Ecto neural progenitor cell (in vitro differentiated cells): ENCODE data around the gene FBXO21.
"Not testable (repeated sequence)": the region's sequence is repeated elsewhere in the genome, so short reads cannot be mapped to it uniquely, and the experiment has no call there.

ENCODE experiments used
- DNase-seq: peaks from one replicate; pipeline ENCODE4 v3.0.0-alpha.2; 2018; ENCODE audit warnings: low spot score

FBXO21 gene

DNA sequence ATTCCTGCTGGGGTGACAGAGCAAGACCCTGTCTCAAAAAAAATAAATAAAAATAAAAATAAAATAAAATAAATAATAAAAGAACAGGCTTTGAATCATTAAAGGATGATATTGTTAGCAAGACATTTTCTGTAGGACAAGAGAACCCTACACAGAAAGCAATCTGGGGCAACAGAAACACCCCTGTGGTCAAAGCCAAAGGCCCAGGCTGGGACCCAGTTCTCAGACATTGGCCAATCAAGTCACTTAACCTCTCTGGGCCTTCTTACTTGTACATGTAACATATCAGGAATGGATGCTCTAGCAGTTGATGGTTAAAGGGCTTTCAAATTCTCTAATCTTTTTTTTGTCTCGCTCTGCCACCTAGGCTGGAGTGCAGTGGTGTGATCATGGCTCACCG lies 55.5 kb downstream of the FBXO21 start:
- DNase-seq: no peak

GRCh38 chr12:117134059-117134458 lies 56.2 kb downstream of the FBXO21 start:
- DNase-seq: no peak

DNA sequence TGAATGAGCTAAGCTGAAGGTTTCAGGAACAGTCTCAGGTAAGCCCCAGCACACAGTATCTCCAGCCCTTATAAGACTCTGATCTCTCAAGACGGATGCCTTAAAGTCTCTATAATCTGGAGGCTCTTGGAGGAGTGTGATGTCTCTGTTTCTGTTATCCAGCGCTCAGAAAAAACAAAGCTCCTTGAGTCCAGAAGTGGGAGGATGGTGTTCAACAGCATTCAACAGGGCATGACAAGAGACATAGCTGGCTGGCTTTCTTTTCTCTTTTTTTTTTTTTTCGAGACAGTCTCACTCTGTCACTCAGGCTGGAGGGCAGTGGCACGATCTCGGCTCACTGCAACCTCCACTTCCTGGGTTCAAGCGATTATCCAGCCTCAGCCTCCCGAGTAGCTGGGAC lies 59.5 kb downstream of the FBXO21 start:
- DNase-seq: no peak

DNA sequence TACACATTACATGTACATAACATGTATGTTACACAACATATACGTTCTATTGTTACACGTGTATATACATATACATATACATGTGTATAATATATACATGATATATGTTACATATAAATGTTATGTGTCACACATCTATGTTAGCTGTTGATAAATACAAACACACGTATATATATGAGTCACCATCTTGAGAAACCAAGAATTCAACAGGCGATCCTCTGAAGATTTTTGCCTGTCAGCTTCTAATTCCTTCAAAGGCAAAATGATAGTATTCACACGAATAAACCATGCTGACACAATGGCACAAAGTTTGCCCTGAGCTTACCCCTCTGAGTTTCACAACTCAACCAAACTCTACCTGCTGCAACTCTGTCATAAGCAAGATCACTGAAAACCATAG lies 60.9 kb downstream of the FBXO21 start:
- DNase-seq: no peak

- DNase-seq: no peak
These were observed 62.1 kb downstream of the FBXO21 start for GRCh38 chr12:117127933-117128823.

- DNase-seq: no peak
These were observed 63.9 kb downstream of the FBXO21 start for GRCh38 chr12:117126335-117126734.

GRCh38 chr12:117125767-117126166 lies 64.5 kb downstream of the FBXO21 start:
- DNase-seq: no peak

DNA sequence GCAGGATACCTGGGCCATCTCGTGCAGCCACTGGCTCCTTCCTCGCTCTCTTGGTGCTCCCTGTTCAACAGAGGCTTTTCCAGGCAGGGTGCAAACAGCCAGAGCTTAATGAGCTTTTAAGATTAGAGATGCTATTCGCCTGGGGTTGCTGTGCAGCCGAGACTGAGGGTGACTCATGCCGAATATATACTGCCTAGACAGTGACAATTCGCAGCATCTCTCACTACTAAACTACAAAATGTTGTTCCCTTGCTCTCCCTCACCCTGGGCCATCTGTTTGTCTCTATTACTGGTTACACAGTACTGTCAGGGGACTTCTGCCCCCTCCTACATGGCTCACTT lies 65.0 kb downstream of the FBXO21 start:
- no peak for DNase-seq

DNA sequence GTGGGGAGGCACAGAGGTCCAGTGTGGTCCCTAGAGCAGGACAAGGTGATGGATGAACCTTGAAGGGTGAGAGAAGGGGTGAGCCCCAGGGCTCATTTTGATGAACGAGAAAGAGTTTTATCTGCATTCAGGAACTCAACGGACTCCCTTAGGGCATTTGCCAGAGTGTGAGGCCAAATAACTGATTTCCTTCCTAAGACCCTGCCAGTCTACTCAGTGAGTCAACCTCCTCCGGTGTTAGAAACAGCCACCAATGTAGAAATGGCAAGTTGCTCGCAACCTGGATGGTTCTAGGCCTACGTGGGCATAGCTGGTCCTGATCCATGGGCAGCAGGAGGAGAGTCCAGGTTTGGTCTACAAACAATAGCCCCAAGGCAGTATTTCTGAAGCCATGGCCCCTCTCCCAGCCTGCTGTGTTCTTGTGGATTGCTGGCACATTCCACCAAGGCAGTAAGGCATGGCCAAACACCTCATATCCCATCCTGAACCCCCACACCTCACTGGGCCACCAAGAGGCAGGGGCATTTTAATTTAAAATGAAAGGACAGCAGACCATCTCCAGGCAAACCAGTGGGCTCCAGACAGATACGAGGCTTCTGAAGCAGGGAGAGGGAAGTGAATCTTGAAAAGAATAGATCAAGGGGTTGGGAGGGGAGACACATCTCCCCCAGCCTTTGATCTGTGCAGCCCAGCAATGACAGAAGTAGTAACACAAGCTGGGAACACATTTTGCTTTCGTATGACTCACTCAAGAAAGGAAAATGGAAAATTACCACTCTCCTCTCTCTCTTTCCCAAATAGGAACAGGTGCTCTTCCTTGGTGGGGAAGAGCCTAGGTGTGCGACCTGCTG lies 65.6 kb downstream of the FBXO21 start:
- no peak for DNase-seq

DNA sequence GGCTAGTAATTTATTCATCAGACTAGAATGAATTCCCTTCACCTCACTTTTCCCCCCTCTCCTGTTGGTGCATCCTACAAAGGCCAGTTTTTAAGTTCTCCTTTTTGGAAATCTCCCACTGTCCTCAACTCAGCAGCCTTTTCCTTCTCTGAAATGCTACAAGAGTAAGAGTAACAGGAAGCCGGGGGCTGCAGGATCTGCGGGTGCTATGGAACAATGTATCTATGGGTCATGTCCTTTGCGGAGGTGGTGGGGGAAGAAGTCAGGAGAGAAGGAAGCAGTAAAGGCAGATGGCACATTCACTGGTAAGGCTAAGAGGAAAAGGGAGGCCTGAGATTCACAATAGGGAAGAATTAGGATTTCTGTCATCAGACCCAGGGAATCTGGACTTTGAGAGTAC lies 68.8 kb downstream of the FBXO21 start:
- no peak for DNase-seq

GRCh38 chr12:117120787-117121186 lies 69.5 kb downstream of the FBXO21 start:
- DNase-seq: no peak

- no peak for DNase-seq
These were observed 70.6 kb downstream of the FBXO21 start for GRCh38 chr12:117119592-117120198.

- peak; percentile 88 for DNase-seq
These were observed 71.3 kb downstream of the FBXO21 start for GRCh38 chr12:117118838-117119591.

GRCh38 chr12:117114784-117115183 lies 75.5 kb downstream of the FBXO21 start:
- no peak for DNase-seq

DNA sequence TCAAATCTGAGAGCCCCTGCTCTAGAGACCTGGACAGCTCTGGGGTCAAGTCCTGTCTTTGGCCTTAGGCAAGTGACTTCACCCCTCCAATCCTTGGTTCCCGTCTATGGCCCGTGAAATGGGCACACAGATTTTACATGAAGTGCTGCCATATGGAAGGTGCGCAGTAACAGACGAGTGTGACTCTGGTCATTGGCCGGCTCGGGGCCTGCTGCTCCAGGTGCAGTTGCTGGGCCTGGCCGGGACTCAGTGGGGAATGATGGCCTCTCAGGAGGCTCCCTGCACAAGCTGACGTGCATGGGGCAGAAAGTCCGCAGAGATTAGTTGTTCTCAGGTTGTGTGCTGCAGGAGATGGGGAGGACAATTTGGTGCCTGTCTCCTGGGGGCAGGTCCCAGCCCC lies 77.0 kb downstream of the FBXO21 start:
- no peak for DNase-seq

DNA sequence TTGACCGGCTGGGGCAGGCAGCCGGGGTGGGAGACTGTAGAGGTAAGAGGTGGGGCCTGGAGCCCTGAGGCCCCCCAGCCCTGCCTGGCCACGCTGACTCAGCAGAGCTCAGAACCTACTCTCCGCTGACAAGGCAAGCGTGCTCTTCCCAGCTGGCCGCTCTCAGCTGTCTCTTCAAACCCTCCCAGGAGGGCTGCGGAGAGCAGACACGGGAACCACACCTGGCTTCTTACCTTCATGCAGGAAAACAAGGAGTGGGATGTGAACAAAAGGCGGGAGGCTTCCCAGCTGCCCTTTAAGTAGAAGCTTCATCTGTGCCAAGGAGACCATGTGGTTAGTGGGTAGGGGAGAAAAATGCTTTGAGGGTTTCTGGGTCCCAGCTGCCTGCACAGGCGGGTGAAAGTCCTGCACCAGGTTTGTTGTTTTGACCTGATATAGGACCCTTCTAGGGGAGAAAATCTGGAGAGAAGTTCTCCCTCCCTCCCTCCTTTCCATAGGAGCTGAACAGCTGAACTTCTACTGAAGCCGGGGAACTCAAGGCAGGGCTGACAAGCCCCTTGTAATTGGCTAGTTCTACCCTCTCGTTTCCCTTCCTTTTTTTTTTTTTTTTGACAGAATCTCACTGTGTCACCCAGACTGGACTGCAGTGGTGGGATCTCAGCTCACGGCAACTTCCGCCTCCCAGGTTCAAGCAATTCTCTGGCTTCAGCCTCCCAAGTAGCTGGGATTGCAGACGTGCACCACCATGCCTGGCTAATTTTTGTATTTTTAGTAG lies 78.3 kb downstream of the FBXO21 start:
- DNase-seq: no peak

- no peak for DNase-seq
These were observed 78.9 kb downstream of the FBXO21 start for GRCh38 chr12:117111386-117111785.

- DNase-seq: no peak
These were observed 80.2 kb downstream of the FBXO21 start for GRCh38 chr12:117109943-117110635.

GRCh38 chr12:117105902-117106301 lies 84.4 kb downstream of the FBXO21 start:
- DNase-seq: no peak

GRCh38 chr12:117104003-117104402 lies 86.3 kb downstream of the FBXO21 start:
- not testable (repeated sequence) for DNase-seq

GRCh38 chr12:117102800-117103181 lies 87.5 kb downstream of the FBXO21 start:
- no peak for DNase-seq
